ENCODE measurements around the gene GNG7. TPM values are rescaled to one million over a fixed set of nuclear protein-coding genes. Genes with fewer than 3 reads are reported as not detected.

GNG7 gene
- total and polyA plus RNA-seq, 2 donors (not counting 3 experiments of a cell fraction or from before 2014, with no cell fraction given), result 0.29 to 0.84 TPM

- ChIA-PET POLR2A (no interaction called here), CTCF (no interaction called here)
- Histone ChIP-seq H3K4me2 (ENCODE audit: insufficient read depth, low read length) (no peak overlapping the region), H3K4me3 (replicated peaks in 1 of 3; ENCODE audit: insufficient read depth in 1 of 3, low read depth in 1 of 3, low read length in 3 of 3) (no peak overlapping the region), H3K9ac (replicated peaks; ENCODE audit: extremely low read depth, insufficient read depth, low read length) (no peak overlapping the region), H2AFZ (ENCODE audit: low read depth, low read length) (no peak overlapping the region), H3K36me3 (ENCODE audit: control insufficient read depth in 2 of 2, extremely low read depth in 1 of 2, insufficient read depth in 2 of 2, low read length in 2 of 2) (no peaks in the 10 kb centered on the region), H3K9me3 (replicated peaks; ENCODE audit: control insufficient read depth, insufficient read depth, low read length) (no peaks in the 10 kb centered on the region), H3K9me1 (replicated peaks; ENCODE audit: control insufficient read depth, extremely low read depth, insufficient read depth, low read length) (no peaks in the 10 kb centered on the region), H4K20me1 (replicated peaks; ENCODE audit: control insufficient read depth, extremely low read depth, insufficient read depth, low read length) (no peaks in the 10 kb centered on the region), H3K79me2 (ENCODE audit: control insufficient read depth, insufficient read depth, low read length) (no peaks in the 10 kb centered on the region), H3K27me3 (ENCODE audit: control insufficient read depth in 2 of 2, insufficient read depth in 2 of 2, low read length in 2 of 2) (no peaks in the 10 kb centered on the region), H3K27ac (ENCODE audit: insufficient read depth, low read depth, low read length) (no peak overlapping the region), H3K4me1 (ENCODE audit: control insufficient read depth, extremely low read depth, insufficient read depth, low read length) (peaks cover 23% of the 10 kb centered on the region)
- FAIRE-seq, result no peak
- intact Hi-C loops (cut with micrococcal nuclease) (no loop called here), dilution Hi-C loops (cut with MboI; ENCODE audit: extremely low pct_ligation_motif_present, low sequenced_read_pairs) (no loop called here)
- TF ChIP-seq GATA2 (IDR thresholded peaks at IDR 0.05; ENCODE audit: insufficient read depth, insufficient read length, low read depth, low read length), result no peak
- no peak for TF ChIP-seq MYC (IDR thresholded peaks at IDR 0.05; ENCODE audit: low read depth, low read length)
- no TSS peak for BruUV-seq (replicated peaks)
- no peak for DNase-seq (ENCODE audit: low read depth, low spot score)
Observed at GRCh38 chr19:2549701-2550191, 152.7 kb downstream of the GNG7 start.

- TF ChIP-seq EZH2 (IDR thresholded peaks at IDR 0.05; ENCODE audit: borderline replicate concordance, low read depth, low read length, severe bottlenecking) (no peak), FOS (IDR thresholded peaks at IDR 0.05; ENCODE audit: borderline replicate concordance, insufficient read depth, low read length) (no peak), MYC (IDR thresholded peaks at IDR 0.05; ENCODE audit: low read depth, low read length) (no peak), POLR2A (IDR thresholded peaks at IDR 0.05; ENCODE audit: low read depth, low read length) (no peak), GATA2 (IDR thresholded peaks at IDR 0.05; ENCODE audit: insufficient read depth, insufficient read length, low read depth, low read length) (no peak), MAX (IDR thresholded peaks at IDR 0.05; ENCODE audit: insufficient read depth, insufficient read length) (no peak), CTCF (IDR thresholded peaks at IDR 0.05; ENCODE audit: extremely low read depth in 1 of 2, insufficient read depth in 1 of 2, low read depth in 1 of 2, low read length in 2 of 2) (no peak), POLR2AphosphoS5 (IDR thresholded peaks at IDR 0.05; ENCODE audit: insufficient read depth, low read depth, low read length) (no peak), JUN (IDR thresholded peaks at IDR 0.05; ENCODE audit: borderline replicate concordance, insufficient read depth, insufficient read length, low read depth) (no peak)
- Histone ChIP-seq H3K4me2 (ENCODE audit: insufficient read depth, low read length) (no peak overlapping the region), H3K4me3 (replicated peaks in 1 of 3; ENCODE audit: insufficient read depth in 1 of 3, low read depth in 1 of 3, low read length in 3 of 3) (no peak overlapping the region), H3K27me3 (ENCODE audit: control insufficient read depth in 2 of 2, insufficient read depth in 2 of 2, low read length in 2 of 2) (no peaks in the 10 kb centered on the region), H2AFZ (ENCODE audit: low read depth, low read length) (no peak overlapping the region), H3K9me1 (replicated peaks; ENCODE audit: control insufficient read depth, extremely low read depth, insufficient read depth, low read length) (no peaks in the 10 kb centered on the region), H3K9ac (replicated peaks; ENCODE audit: extremely low read depth, insufficient read depth, low read length) (no peak overlapping the region), H4K20me1 (replicated peaks; ENCODE audit: control insufficient read depth, extremely low read depth, insufficient read depth, low read length) (no peaks in the 10 kb centered on the region), H3K27ac (ENCODE audit: insufficient read depth, low read depth, low read length) (no peak overlapping the region), H3K9me3 (replicated peaks; ENCODE audit: control insufficient read depth, insufficient read depth, low read length) (no peaks in the 10 kb centered on the region), H3K79me2 (ENCODE audit: control insufficient read depth, insufficient read depth, low read length) (no peaks in the 10 kb centered on the region), H3K36me3 (ENCODE audit: control insufficient read depth in 2 of 2, extremely low read depth in 1 of 2, insufficient read depth in 2 of 2, low read length in 2 of 2) (no peaks in the 10 kb centered on the region), H3K4me1 (ENCODE audit: control insufficient read depth, extremely low read depth, insufficient read depth, low read length) (peaks cover 29% of the 10 kb centered on the region)
- dilution Hi-C loops (cut with MboI; ENCODE audit: extremely low pct_ligation_motif_present, low sequenced_read_pairs), result no loop called here
- DNase-seq (ENCODE audit: low read depth, low spot score) (no peak), FAIRE-seq (no peak)
- ChIA-PET POLR2A (interaction anchor here (0.6 kb wide), 1 partner anchor 54 kb away, joined by 3 read pairs; no protein-coding TSS in a partner anchor), CTCF (no interaction called here)
- BruUV-seq (replicated peaks), result no TSS peak
- intact Hi-C loops (cut with micrococcal nuclease), result no loop called here
Observed at GRCh38 chr19:2548966-2549365, 153.5 kb downstream of the GNG7 start.

Measured in endothelial cell of umbilical vein (primary cell).